IMR-90 (cell line): ENCODE data around the gene C16orf90. TPM values are rescaled to one million over a fixed set of nuclear protein-coding genes. Genes with fewer than 3 reads are reported as not detected.

Source experiments
- ATAC-seq: fragments of 200-7000 bp; cut with Tn5 transposase; 2 replicates; pipeline ENCODE4 v1.9.1; 2020; ENCODE audit warnings: low read depth, mild to moderate bottlenecking, moderate library complexity
- BruUV-seq: library from RNA; stranded (reverse); fragments of 400-500 nt; replicated peaks from 2 replicates; lab custom pipeline; 2021; lab: Mats Ljungman, UMichigan
- CTCF ChIA-PET: fragments of 300-600 bp; formaldehyde crosslinking; extraction: SDS; loops from one replicate; lab custom pipeline; 2021; ENCODE audit warnings: antibody characterized with exemption; lab: Yijun Ruan, JAX
- POLR2A ChIA-PET: fragments of 300-600 bp; sonication (Branson Sonifier 250); formaldehyde crosslinking; loops from one replicate; lab custom pipeline; 2022; ENCODE audit warnings: antibody characterized with exemption; ENCODE audit not compliant: unreplicated experiment; lab: Charles Lee
- DNase-seq: peaks from one replicate; pipeline ENCODE4 v3.0.0; 2013
- H2AFZ ChIP-seq: replicated peaks from 2 replicates; pipeline ENCODE3; 2013; ENCODE audit warnings: low read length, mild to moderate bottlenecking; ENCODE audit not compliant: poor library complexity
- H2AK5ac ChIP-seq: 2 replicates; pipeline ENCODE4 v1.6.1; 2013; ENCODE audit warnings: low read depth, low read length, inconsistent platforms
- H2AK9ac ChIP-seq: replicated peaks from 2 replicates; pipeline ENCODE3; 2013; ENCODE audit warnings: mild to moderate bottlenecking, low read depth, low read length, moderate library complexity; ENCODE audit not compliant: poor library complexity
- H2BK120ac ChIP-seq: 2 replicates; pipeline ENCODE4 v1.6.1; 2013; ENCODE audit warnings: low read depth, low read length, inconsistent platforms
- H2BK15ac ChIP-seq: 3 replicates; pipeline ENCODE4 v1.6.1; 2013; ENCODE audit warnings: low read depth, low read length, inconsistent platforms
- H2BK20ac ChIP-seq: 2 replicates; pipeline ENCODE4 v1.6.1; 2013; ENCODE audit warnings: low read depth, mild to moderate bottlenecking, inconsistent platforms, low read length, moderate library complexity
- H2BK5ac ChIP-seq: 2 replicates; pipeline ENCODE4 v1.6.1; 2013; ENCODE audit warnings: mild to moderate bottlenecking, low read depth, low read length, inconsistent platforms; ENCODE audit not compliant: poor library complexity, severe bottlenecking
- H3K14ac ChIP-seq: replicated peaks from 2 replicates; pipeline ENCODE4 v1.6.1; 2013; ENCODE audit warnings: low read depth, low read length, inconsistent platforms
- H3K18ac ChIP-seq: 2 replicates; pipeline ENCODE4 v1.6.1; 2013; ENCODE audit warnings: low read depth, low read length, control low read depth
- H3K23ac ChIP-seq: 2 replicates; pipeline ENCODE4 v1.6.1; 2013; ENCODE audit warnings: low read depth, low read length, inconsistent platforms
- H3K27ac ChIP-seq: 2 replicates; pipeline ENCODE4 v1.5.1; 2013; ENCODE audit warnings: mild to moderate bottlenecking, control low read depth, low read length; ENCODE audit not compliant: insufficient read depth
- H3K27me3 ChIP-seq: 2 replicates; pipeline ENCODE4 v1.6.1; 2013; ENCODE audit warnings: low read length; ENCODE audit not compliant: control insufficient read depth, insufficient read depth
- H3K36me3 ChIP-seq: 2 replicates; pipeline ENCODE4 v1.6.1; 2013; ENCODE audit warnings: low read length, mixed read lengths; ENCODE audit not compliant: control insufficient read depth, insufficient read depth
- H3K4ac ChIP-seq: 2 replicates; pipeline ENCODE4 v1.6.1; 2013; ENCODE audit warnings: low read depth, low read length, inconsistent platforms
- H3K4me1 ChIP-seq: 2 replicates; pipeline ENCODE4 v1.6.1; 2013; ENCODE audit warnings: low read length, mixed read lengths; ENCODE audit not compliant: control insufficient read depth, insufficient read depth
- H3K4me2 ChIP-seq: 2 replicates; pipeline ENCODE4 v1.6.1; 2013; ENCODE audit warnings: low read depth, mild to moderate bottlenecking, control low read depth, low read length, moderate library complexity
- H3K4me3 ChIP-seq: 2 replicates; pipeline ENCODE4 v1.5.1; 2013; ENCODE audit warnings: low read depth, mild to moderate bottlenecking, control low read depth, low read length, moderate library complexity; ENCODE audit not compliant: insufficient read depth
- H3K56ac ChIP-seq: 2 replicates; pipeline ENCODE4 v1.6.1; 2013; ENCODE audit warnings: low read length, inconsistent platforms; ENCODE audit not compliant: insufficient read depth; ENCODE audit errors: extremely low read depth
- H3K79me1 ChIP-seq, 2 experiments: 2 replicates each; pipeline ENCODE4 v1.6.1; 2013; ENCODE audit warnings: low read length in 2 of 2, inconsistent platforms in 1 of 2, low read depth in 1 of 2
- H3K9ac ChIP-seq: 2 replicates; pipeline ENCODE4 v1.6.1; 2013; ENCODE audit warnings: low read depth, low read length, control low read depth
- H3K9me1 ChIP-seq: 2 replicates; pipeline ENCODE4 v1.6.1; 2013; ENCODE audit warnings: low read length, inconsistent platforms; ENCODE audit not compliant: insufficient read depth
- H3K9me3 ChIP-seq: 2 replicates; pipeline ENCODE4 v1.6.1; 2013; ENCODE audit warnings: low read length; ENCODE audit not compliant: control insufficient read depth, insufficient read depth
- H4K20me1 ChIP-seq: 2 replicates; pipeline ENCODE4 v1.6.1; 2013; ENCODE audit warnings: low read length, inconsistent platforms; ENCODE audit not compliant: insufficient read depth
- H4K5ac ChIP-seq: 2 replicates; pipeline ENCODE4 v1.6.1; 2013; ENCODE audit warnings: mild to moderate bottlenecking, low read depth, low read length, control low read depth
- H4K8ac ChIP-seq, 2 experiments: 2 replicates each; pipeline ENCODE4 v1.6.1; 2013; ENCODE audit warnings: low read depth in 2 of 2, low read length in 2 of 2, control low read depth in 1 of 2, inconsistent platforms in 1 of 2
- H4K91ac ChIP-seq: 2 replicates; pipeline ENCODE4 v1.6.1; 2013; ENCODE audit warnings: low read depth, low read length, inconsistent platforms; ENCODE audit not compliant: insufficient read depth
- MAFK ChIP-seq: IDR thresholded peaks from 2 replicates; pipeline ENCODE4 v1.6.1; 2012; ENCODE audit warnings: low read depth, low read length, improper control_type of control experiment
- whole genome bisulfite sequencing, 2 experiments: methylation state at CpG; one replicate each; pipeline versions ENCODE4 v1.1.5 to v1.1.7; 2013; ENCODE audit warnings: missing lambda C conversion rate in 2 of 2; ENCODE audit not compliant: insufficient read length in 1 of 2; ENCODE audit errors: extremely low coverage in 2 of 2; 5-methylcytosine and 5-hydroxymethylcytosine counted together
- dilution Hi-C: fragments of 300-500 bp; cut with HindIII; formaldehyde crosslinking; loops from one replicate; pipeline ENCODE4 v1.14.3; 2018; ENCODE audit warnings: low sequenced_read_pairs; ENCODE audit not compliant: unreplicated experiment
- in situ Hi-C: fragments of 300-500 bp; cut with MboI; formaldehyde crosslinking; loops from 3 replicates; pipeline ENCODE4 v1.14.3; 2019; ENCODE audit warnings: low sequenced_read_pairs, inconsistent platforms, mixed read lengths
- intact Hi-C: fragments of 100-400 bp; cut with micrococcal nuclease; formaldehyde crosslinking; loops from 2 replicates; pipeline ENCODE4 v1.10.0; 2022
- polyA plus RNA-seq, 3 experiments: library from polyadenylated mRNA; depleted of rRNA; stranded (reverse); fragments of >200 nt; gene quantifications; 2 replicates each; pipeline ENCODE4 v1.2.3, GENCODE V29; 2012; ENCODE audit warnings: low replicate concordance in 1 of 3
- total RNA-seq: library from RNA; depleted of rRNA; stranded (reverse); fragments of >200 nt; gene quantifications from 2 replicates; pipeline ENCODE4 v1.2.3, GENCODE V29; 2012
- TF ChIP-seq, protein P1 (sequence below): fragments of 150-350 bp; IDR thresholded peaks from 2 replicates; pipeline ENCODE4 v1.6.1; 2016; ENCODE audit warnings: low read depth, mild to moderate bottlenecking, low read length, moderate library complexity, borderline replicate concordance

The C16orf90 gene
- total and polyA plus RNA-seq, 2 of the 4 experiments (the other 2 are of a cell fraction) = not detected

GRCh38 chr16:3460585-3460984, 34.7 kb downstream of the C16orf90 start:
- ATAC-seq (no peak), DNase-seq (no peak)
- H3K4me2 ChIP-seq = no peak overlapping the region
- no peak overlapping the region for H2BK15ac ChIP-seq
- H3K18ac ChIP-seq = no peak overlapping the region
- POLR2A ChIA-PET = no interaction called here
- 100% methylated on average over 3 of the region's 8 CpGs; no CpG with 5 or more reads in 1 of the 2 experiments for WGBS, 2 experiments
- H3K23ac ChIP-seq = no peak overlapping the region
- no peak overlapping the region for H2BK120ac ChIP-seq
- peaks cover 15% of the 10 kb centered on the region for H3K4me1 ChIP-seq
- in situ Hi-C loops (no loop called here), intact Hi-C loops (no loop called here), dilution Hi-C loops (no loop called here)
- no peak overlapping the region for H4K8ac ChIP-seq
- no peak overlapping the region for H4K5ac ChIP-seq
- H3K9ac ChIP-seq = no peak overlapping the region
- H2BK5ac ChIP-seq = no peak overlapping the region
- H3K27ac ChIP-seq = no peak overlapping the region
- no peak overlapping the region for H2AK5ac ChIP-seq
- no peak overlapping the region for H3K56ac ChIP-seq
- BruUV-seq = no TSS peak
- no peak overlapping the region for H3K4ac ChIP-seq
- H2AK9ac ChIP-seq = no peak overlapping the region
- H3K9me1 ChIP-seq = peaks cover 31% of the 10 kb centered on the region
- H4K20me1 ChIP-seq = peaks cover 68% of the 10 kb centered on the region
- H4K91ac ChIP-seq = no peak overlapping the region
- no peaks in the 10 kb centered on the region for H3K9me3 ChIP-seq
- no peak overlapping the region for H3K14ac ChIP-seq
- H3K79me1 ChIP-seq = peaks cover 18 to 80% of the 10 kb centered on the region in 2 experiments
- no peak overlapping the region for H3K4me3 ChIP-seq
- H2BK20ac ChIP-seq = no peak overlapping the region
- H2AFZ ChIP-seq = no peak overlapping the region
- CTCF ChIA-PET = no interaction called here
- TF ChIP-seq MAFK = 0 out of 2 replicates have a peak, but pooled peaks have one; percentile 22
- TF ChIP-seq, protein P1, sequence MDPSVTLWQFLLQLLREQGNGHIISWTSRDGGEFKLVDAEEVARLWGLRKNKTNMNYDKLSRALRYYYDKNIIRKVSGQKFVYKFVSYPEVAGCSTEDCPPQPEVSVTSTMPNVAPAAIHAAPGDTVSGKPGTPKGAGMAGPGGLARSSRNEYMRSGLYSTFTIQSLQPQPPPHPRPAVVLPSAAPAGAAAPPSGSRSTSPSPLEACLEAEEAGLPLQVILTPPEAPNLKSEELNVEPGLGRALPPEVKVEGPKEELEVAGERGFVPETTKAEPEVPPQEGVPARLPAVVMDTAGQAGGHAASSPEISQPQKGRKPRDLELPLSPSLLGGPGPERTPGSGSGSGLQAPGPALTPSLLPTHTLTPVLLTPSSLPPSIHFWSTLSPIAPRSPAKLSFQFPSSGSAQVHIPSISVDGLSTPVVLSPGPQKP = no peak
- H3K36me3 ChIP-seq = no peaks in the 10 kb centered on the region; the same call in 1 of the 2 replicates
- H3K27me3 ChIP-seq = no peaks in the 10 kb centered on the region
